Cardiac ventricle fibroblast (primary cell): ENCODE measurements around the gene CCDC187. TPM values are rescaled to one million over a fixed set of nuclear protein-coding genes. Genes with fewer than 3 reads are reported as not detected.

Experiments
- total RNA-seq: library from RNA; depleted of rRNA; stranded (reverse); fragments of >200 nt; gene quantifications from 2 replicates; pipeline ENCODE4 v1.2.3, GENCODE V29; 2015

Gene CCDC187
- 0.05 TPM in 1 of 2 replicates, not detected in the other for total RNA-seq

GRCh38 chr9:136303825-136304416, at the start of gene CCDC187:
TSS of gene CCDC187 (minus strand) at chr9:136304094. CDS start at chr9:136303830, 264 bp downstream.

GRCh38 chr9:136327304-136327974, 23.5 kb upstream of the CCDC187 start, which contains the start of gene GPSM1:
TSS of gene GPSM1 (plus strand) at chr9:136327539. CDS start at chr9:136327696, 157 bp downstream.

DNA sequence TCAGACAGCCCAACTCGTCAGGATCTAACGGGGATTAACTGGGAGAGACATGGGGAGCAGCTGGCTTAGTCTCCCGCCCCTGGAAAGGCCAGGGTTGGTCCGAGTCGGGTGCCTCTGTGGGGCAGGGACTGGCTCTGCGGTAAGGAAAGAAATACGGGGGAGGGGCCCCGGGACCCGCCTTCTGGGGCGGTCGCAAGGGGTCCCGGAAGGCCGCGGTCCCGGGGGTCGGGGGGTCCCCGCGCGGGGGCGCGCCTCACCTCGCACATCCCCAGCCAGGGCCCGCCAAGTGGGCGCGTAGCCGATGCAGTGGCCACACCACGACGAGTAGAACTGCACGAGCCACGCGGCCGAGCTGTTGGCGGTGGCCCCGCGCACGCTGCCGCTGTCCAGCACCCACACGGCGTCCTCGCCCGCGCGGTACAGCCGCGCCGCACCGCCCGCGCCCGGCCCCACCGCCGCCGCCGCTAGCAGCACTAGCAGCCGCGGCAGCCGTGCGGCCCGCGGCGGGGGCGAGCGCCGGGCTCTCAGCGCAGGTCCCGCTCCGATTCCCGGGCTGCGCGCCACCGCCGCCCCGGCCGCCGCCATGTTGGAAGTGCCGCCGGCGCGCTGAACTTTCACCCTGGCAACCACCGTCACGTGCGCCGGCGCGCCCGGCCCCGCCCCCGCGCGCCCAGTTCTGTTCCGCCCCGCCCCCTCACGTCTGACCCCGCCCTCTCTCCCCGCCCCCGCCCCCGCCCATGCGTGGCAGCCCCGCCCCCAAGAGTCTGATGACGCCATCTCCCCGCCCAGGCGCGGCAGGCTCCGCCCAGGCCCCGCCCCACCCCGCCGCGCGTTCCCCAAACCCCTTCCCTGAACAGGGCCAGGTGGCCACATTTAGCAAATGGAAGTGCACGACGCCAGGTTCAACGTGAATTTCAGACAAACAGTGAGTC, 58.4 kb downstream of the CCDC187 start, which contains the start of gene QSOX2:
Gene QSOX2 (minus strand): TSS at position 594 of the 932 bp plus-strand sequence. CDS start 9 bp downstream, at position 585.

DNA sequence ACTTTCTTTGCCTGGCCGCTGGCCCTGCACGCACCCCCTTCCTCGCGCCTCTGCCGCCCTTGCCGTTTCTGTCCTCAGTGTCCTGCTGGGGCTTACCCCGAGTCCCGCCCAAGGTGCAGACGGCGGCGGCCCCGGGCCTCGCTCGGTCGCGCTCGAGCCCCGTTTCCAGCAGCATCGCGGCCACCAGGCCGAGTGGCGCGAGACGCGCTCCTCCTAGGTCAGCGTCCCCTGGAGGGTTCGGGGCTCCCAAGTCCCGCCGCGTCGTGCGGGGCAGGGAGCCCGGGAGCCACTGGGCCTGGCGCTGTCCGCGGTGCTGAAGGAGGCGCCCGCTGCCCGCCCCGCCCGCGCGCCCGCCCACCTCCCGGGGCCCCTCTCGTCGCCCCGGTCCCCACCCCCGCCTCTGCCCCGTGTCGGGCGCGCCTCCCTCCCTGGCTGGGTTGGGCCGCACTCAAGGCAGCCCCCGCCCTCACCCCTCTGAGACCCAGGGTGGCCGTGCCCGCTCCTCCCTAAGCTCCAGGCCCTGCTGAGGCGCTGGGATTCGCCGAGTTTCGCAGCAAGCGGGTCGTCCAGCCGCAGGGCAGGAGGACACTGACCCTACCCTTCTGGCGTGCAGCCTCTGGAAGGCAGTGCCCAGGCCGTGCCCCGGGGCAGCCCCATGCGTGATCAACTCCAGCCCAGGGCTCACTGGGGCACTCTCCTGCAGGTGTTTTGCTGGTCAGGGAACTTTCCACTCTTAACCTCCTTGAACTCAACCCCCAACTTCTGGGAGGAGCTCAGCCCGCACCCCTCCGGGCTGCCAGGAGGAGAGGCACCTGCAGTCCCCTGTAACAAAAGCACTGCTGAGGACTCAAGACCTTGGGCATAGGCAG, 98.8 kb downstream of the CCDC187 start, which contains the start of gene LHX3:
Gene LHX3 (minus strand): TSS at position 291 of the 869 bp plus-strand sequence. CDS start 116 bp downstream, at position 175.

Other genes with a start within 250 kb of the CCDC187 start
- 30.8 and 34.7 TPM in 2 replicates for gene NACC2, start 208.8 kb downstream of the CCDC187 start, total RNA-seq
- gene TMEM250, start 185.2 kb downstream of the CCDC187 start, total RNA-seq: 42.3 and 42.5 TPM in 2 replicates
- gene LHX3, start 99.0 kb downstream of the CCDC187 start, total RNA-seq: not detected in 2 replicates
- 7.6 and 8.7 TPM in 2 replicates for gene QSOX2, start 58.3 kb downstream of the CCDC187 start, total RNA-seq
- gene GPSM1, start 23.4 kb upstream of the CCDC187 start, total RNA-seq: 24.2 and 27.2 TPM in 2 replicates
- gene DNLZ, start 59.6 kb upstream of the CCDC187 start, total RNA-seq: 17.0 and 29.6 TPM in 2 replicates
- 0.31 and 0.88 TPM in 2 replicates for gene CARD9, start 69.6 kb upstream of the CCDC187 start, total RNA-seq
- gene SNAPC4, start 96.1 kb upstream of the CCDC187 start, total RNA-seq: 7.1 and 9.1 TPM in 2 replicates
- 32.2 and 43.2 TPM in 2 replicates for gene ENTR1, start 106.5 kb upstream of the CCDC187 start, total RNA-seq
- 33.6 and 41.5 TPM in 2 replicates for gene PMPCA, start 106.6 kb upstream of the CCDC187 start, total RNA-seq
- 6.2 and 8.0 TPM in 2 replicates for gene INPP5E, start 135.8 kb upstream of the CCDC187 start, total RNA-seq
- 56.2 and 64.3 TPM in 2 replicates for gene SEC16A, start 178.9 kb upstream of the CCDC187 start, total RNA-seq
- 17.6 and 23.4 TPM in 2 replicates for gene NOTCH1, start 242.0 kb upstream of the CCDC187 start, total RNA-seq